Neural crest cell (in vitro differentiated cells): ENCODE data around the gene TAX1BP1. TPM values are rescaled to one million over a fixed set of nuclear protein-coding genes. Genes with fewer than 3 reads are reported as not detected.

ENCODE experiments used
- DNase-seq: peaks from one replicate; pipeline ENCODE4 v3.0.0; 2021; ENCODE audit warnings: low read depth, mixed read lengths, low spot score
- H3K27ac Mint-ChIP-seq: one replicate; pipeline ENCODE4 v1.8.0; 2021; ENCODE audit warnings: mild to moderate bottlenecking, mixed read lengths; ENCODE audit not compliant: unreplicated experiment
- H3K27me3 Mint-ChIP-seq: 2 replicates; pipeline ENCODE4 v1.8.0; 2021; ENCODE audit warnings: low read depth, mild to moderate bottlenecking, mixed read lengths
- H3K36me3 Mint-ChIP-seq: 2 replicates; pipeline ENCODE4 v1.8.0; 2021; ENCODE audit warnings: low read depth, mild to moderate bottlenecking, mixed read lengths
- H3K4me1 Mint-ChIP-seq: 2 replicates; pipeline ENCODE4 v1.8.0; 2021; ENCODE audit warnings: mixed read lengths
- H3K4me3 Mint-ChIP-seq: one replicate; pipeline ENCODE4 v1.8.0; 2021; ENCODE audit warnings: mild to moderate bottlenecking, mixed read lengths
- H3K9me3 Mint-ChIP-seq: 2 replicates; pipeline ENCODE4 v1.8.0; 2021; ENCODE audit warnings: mixed read lengths
- total RNA-seq: library from RNA; stranded (reverse); gene quantifications from 2 replicates; pipeline ENCODE4 v1.2.1, GENCODE V29; 2021
- TF ChIP-seq, protein P1 (sequence below): fragments of 200-600 bp; sonication (generic); conservative IDR thresholded peaks from 2 replicates; pipeline ENCODE4 v1.5.0; 2021; ENCODE audit warnings: antibody characterized with exemption, mild to moderate bottlenecking

The TAX1BP1 gene
- total RNA-seq, 1 donor from 2014 or later, result 47.1 TPM

- TF ChIP-seq, protein P1, sequence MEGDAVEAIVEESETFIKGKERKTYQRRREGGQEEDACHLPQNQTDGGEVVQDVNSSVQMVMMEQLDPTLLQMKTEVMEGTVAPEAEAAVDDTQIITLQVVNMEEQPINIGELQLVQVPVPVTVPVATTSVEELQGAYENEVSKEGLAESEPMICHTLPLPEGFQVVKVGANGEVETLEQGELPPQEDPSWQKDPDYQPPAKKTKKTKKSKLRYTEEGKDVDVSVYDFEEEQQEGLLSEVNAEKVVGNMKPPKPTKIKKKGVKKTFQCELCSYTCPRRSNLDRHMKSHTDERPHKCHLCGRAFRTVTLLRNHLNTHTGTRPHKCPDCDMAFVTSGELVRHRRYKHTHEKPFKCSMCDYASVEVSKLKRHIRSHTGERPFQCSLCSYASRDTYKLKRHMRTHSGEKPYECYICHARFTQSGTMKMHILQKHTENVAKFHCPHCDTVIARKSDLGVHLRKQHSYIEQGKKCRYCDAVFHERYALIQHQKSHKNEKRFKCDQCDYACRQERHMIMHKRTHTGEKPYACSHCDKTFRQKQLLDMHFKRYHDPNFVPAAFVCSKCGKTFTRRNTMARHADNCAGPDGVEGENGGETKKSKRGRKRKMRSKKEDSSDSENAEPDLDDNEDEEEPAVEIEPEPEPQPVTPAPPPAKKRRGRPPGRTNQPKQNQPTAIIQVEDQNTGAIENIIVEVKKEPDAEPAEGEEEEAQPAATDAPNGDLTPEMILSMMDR, result no peak
- no peak overlapping the region for H3K4me3 Mint-ChIP-seq
- no peaks in the 10 kb centered on the region for H3K36me3 Mint-ChIP-seq
- H3K4me1 Mint-ChIP-seq, result no peaks in the 10 kb centered on the region
- no peaks in the 10 kb centered on the region for H3K27me3 Mint-ChIP-seq
- H3K27ac Mint-ChIP-seq, result no peak overlapping the region
- no peak for DNase-seq
- H3K9me3 Mint-ChIP-seq, result no peaks in the 10 kb centered on the region
Measured at GRCh38 chr7:27727058-27727457, 12.9 kb upstream of the TAX1BP1 start.

DNA sequence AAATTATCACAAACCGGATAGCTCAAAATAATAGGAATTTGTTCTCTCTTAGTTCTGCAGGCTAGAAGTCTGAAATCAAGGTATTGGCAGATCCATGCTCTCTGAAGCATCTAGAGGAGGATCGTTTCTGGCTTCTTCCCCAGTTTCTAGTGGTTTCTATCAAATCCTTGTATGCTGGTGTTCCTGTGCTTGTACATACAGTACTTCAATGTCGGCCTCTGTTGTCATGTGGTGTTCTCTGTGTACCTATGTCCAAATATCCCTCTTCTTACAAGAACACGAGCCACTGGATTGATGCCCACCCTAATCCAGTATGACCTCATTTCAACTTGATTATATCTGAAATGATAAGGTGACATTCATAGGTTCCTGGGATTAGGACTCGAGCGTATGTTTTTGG is 9.8 kb upstream of the TAX1BP1 start:
- Mint-ChIP-seq H3K9me3 (no peaks in the 10 kb centered on the region), H3K4me3 (no peak overlapping the region), H3K27ac (no peak overlapping the region), H3K4me1 (peaks cover 5% of the 10 kb centered on the region), H3K36me3 (no peaks in the 10 kb centered on the region), H3K27me3 (no peaks in the 10 kb centered on the region)
- DNase-seq, result no peak
- TF ChIP-seq, protein P1, result no peak

- Mint-ChIP-seq H3K9me3 (no peaks in the 10 kb centered on the region), H3K27me3 (peaks cover 3% of the 10 kb centered on the region), H3K4me3 (no peak overlapping the region), H3K4me1 (peaks cover 12% of the 10 kb centered on the region), H3K27ac (no peak overlapping the region), H3K36me3 (no peaks in the 10 kb centered on the region)
- DNase-seq, result no peak
- TF ChIP-seq, protein P1, result no peak
Measured at GRCh38 chr7:27734583-27734982, 5.4 kb upstream of the TAX1BP1 start.

DNA sequence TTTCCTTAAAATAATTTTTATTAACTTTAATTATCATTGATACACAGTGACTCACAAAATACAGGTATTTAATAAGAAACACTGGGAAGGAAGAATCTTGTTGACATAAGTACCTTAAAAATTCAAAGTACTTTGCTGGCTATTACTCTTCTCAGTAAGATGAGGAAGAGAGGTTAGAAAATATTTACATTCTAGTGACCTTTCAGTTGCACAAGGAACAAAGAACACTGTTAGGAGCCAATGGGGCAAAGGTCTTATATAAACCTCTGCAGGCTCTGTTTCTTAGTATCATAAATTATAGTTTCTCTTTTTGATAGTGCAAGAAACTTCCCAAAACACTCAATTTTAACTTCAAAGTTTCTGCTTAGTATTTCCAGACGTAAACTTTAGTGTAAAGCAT is 4.8 kb upstream of the TAX1BP1 start:
- no peak overlapping the region for H3K27ac Mint-ChIP-seq
- H3K4me3 Mint-ChIP-seq, result no peak overlapping the region
- TF ChIP-seq, protein P1, result no peak
- DNase-seq, result no peak
- peaks cover 12% of the 10 kb centered on the region for H3K4me1 Mint-ChIP-seq
- H3K27me3 Mint-ChIP-seq, result peaks cover 3% of the 10 kb centered on the region
- H3K36me3 Mint-ChIP-seq, result no peaks in the 10 kb centered on the region
- no peaks in the 10 kb centered on the region for H3K9me3 Mint-ChIP-seq

DNA sequence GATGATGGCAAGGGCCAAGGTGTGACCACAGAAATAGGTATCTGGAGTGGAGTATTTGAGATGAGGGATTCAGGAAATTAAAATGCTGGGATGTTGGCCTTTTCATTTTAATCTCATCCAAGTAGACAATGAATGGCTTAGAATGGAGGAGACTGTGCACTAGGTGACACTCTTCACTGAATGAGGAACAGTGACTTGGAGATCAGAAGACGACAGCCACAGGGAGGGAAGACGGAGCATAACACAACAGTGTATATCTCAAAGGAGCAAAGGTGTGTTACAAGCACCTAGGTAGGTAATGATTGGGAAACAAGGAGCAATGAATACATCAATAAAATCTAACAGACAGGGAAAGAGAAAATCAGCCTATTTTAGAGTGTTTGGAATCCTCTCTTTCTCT is 4.1 kb upstream of the TAX1BP1 start:
- Mint-ChIP-seq H3K27me3 (peaks cover 3% of the 10 kb centered on the region), H3K27ac (no peak overlapping the region), H3K36me3 (no peaks in the 10 kb centered on the region), H3K4me3 (no peak overlapping the region), H3K4me1 (peaks cover 15% of the 10 kb centered on the region), H3K9me3 (no peaks in the 10 kb centered on the region)
- TF ChIP-seq, protein P1, result no peak
- no peak for DNase-seq

DNA sequence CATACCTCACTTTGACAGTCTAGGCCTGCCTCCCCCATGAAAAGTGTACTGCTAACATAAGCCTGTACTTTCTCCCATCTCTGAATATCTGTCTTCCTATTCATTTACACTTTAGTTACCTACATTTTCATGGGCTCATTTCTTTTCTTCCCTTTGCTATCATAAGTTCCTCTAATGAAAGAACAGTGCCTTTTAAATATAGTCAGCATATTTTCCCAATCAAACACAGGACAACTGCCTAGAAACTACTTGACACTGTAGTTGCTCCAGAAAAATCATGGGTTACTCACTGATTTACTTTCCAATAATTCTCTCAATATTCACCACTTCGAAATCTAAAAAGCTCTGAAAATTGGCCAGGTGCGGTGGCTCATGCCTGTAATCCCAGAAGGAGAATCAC is 2.8 kb upstream of the TAX1BP1 start:
- H3K4me3 Mint-ChIP-seq, result no peak overlapping the region
- no peak for DNase-seq
- TF ChIP-seq, protein P1, result no peak
- H3K36me3 Mint-ChIP-seq, result no peaks in the 10 kb centered on the region
- H3K27me3 Mint-ChIP-seq, result peaks cover 3% of the 10 kb centered on the region
- no peaks in the 10 kb centered on the region for H3K9me3 Mint-ChIP-seq
- peaks cover 23% of the 10 kb centered on the region for H3K4me1 Mint-ChIP-seq
- no peak overlapping the region for H3K27ac Mint-ChIP-seq
